Cerebellar nuclear complex (tissue), 1 donor: ENCODE results near the gene CD164L2.
A peak's percentile ranks its signal among the peaks of the same experiment; 100 is the strongest.
"Not testable (repeated sequence)": the region's sequence is repeated elsewhere in the genome, so short reads cannot be mapped to it uniquely, and the experiment has no call there.

ENCODE experiments used
- DNase-seq, 2 experiments: peaks; one replicate each; lab custom pipeline; 2025; lab: John Stamatoyannopoulos, UW

The CD164L2 gene

GRCh38 chr1:27384797-27385196 is 1.7 kb upstream of the CD164L2 start:
- not testable (repeated sequence) for DNase-seq

- DNase-seq = no peak
These were observed 528 bp upstream of the CD164L2 start for GRCh38 chr1:27383661-27384060.

- no peak for DNase-seq
These were observed 967 bp downstream of the CD164L2 start for GRCh38 chr1:27381969-27382762.

GRCh38 chr1:27380766-27381733 is 2.1 kb downstream of the CD164L2 start:
- no peak for DNase-seq

- no peak for DNase-seq
These were observed 2.9 kb downstream of the CD164L2 start for GRCh38 chr1:27380224-27380623.

- no peak for DNase-seq
These were observed 3.5 kb downstream of the CD164L2 start for GRCh38 chr1:27379564-27380122.

GRCh38 chr1:27377760-27378495 is 5.2 kb downstream of the CD164L2 start:
- no peak for DNase-seq

- DNase-seq = no peak
These were observed 8.6 kb downstream of the CD164L2 start, which contains the start of gene FCN3 for GRCh38 chr1:27374362-27375086. TSS of gene FCN3 (minus strand) at chr1:27374824. CDS start at chr1:27374818, 6 bp downstream.

- DNase-seq = no peak
These were observed 10.1 kb downstream of the CD164L2 start for GRCh38 chr1:27372808-27373690.

GRCh38 chr1:27372022-27372807 is 10.9 kb downstream of the CD164L2 start:
- no peak for DNase-seq

- DNase-seq = no peak
These were observed 14.1 kb downstream of the CD164L2 start for GRCh38 chr1:27368869-27369582.

GRCh38 chr1:27367160-27367650 is 15.9 kb downstream of the CD164L2 start:
- DNase-seq = no peak

GRCh38 chr1:27366411-27367159 is 16.5 kb downstream of the CD164L2 start, which contains the start of gene MAP3K6:
TSS of gene MAP3K6 (minus strand) at chr1:27366961. CDS start at chr1:27366597, 364 bp downstream.
- no peak for DNase-seq

GRCh38 chr1:27366113-27366410 is 17.1 kb downstream of the CD164L2 start:
- DNase-seq = no peak

GRCh38 chr1:27365372-27366112 is 17.6 kb downstream of the CD164L2 start:
- peak in 1 of 2 experiments; percentile 46 for DNase-seq

GRCh38 chr1:27364696-27365371 is 18.3 kb downstream of the CD164L2 start:
- no peak for DNase-seq
